ENCODE data around the gene GNAZ.

GNAZ gene

DNA sequence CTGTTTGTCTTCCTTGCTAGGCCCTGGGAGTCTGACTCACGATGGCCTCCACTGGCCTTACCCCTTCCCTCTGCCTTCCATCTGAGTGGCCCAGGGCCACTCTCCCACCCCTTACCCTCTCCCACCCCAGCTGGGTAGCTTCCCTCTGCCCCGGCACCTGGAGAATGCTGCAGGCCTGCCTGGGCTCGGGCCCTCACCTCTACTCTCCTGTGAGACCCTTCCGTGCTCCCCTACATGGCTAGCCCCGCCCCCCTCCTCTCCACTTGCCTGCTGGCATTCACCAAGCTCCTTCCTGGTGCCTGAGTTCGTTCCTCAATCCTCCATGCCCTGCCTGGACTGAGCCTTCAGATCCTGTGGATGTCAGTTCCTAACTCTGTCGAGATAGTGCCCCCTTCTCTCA, 83.7 kb downstream of the GNAZ start:
- Histone ChIP-seq H3K36me3 (ENCODE audit: control insufficient read depth, insufficient read depth, low read length, severe bottlenecking) (no peaks in the 10 kb centered on the region), H3K4me3 (ENCODE audit: low read length) (no peak overlapping the region), H3K9me3 (ENCODE audit: control insufficient read depth, low read length) (no peaks in the 10 kb centered on the region), H3K4me1 (ENCODE audit: control insufficient read depth, insufficient read depth, low read length) (no peaks in the 10 kb centered on the region), H3K9ac (ENCODE audit: low read length) (no peak overlapping the region), H3K27me3 (replicated peaks; ENCODE audit: control insufficient read depth, insufficient read depth, low read length) (no peaks in the 10 kb centered on the region)
- DNase-seq (ENCODE audit: low read depth) = no peak

DNA sequence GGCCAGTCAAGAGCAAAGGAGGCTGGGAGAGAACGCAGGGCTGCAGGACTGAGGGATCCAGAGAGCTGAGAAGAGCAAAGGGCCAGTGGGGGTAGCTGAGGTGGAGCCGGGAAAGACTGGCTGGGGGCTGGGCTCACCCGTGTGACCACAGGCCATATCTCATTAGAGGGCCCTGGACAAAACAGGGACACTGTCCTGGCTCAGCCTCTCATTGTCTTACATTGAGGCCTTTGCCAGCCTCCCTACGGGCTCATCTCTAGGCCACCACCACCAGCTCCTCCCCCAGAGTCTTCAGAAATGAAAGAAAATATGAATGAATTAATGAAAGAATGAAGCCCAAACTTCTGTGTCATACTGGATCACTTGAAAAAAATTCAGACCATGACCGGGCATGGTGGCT, 84.1 kb downstream of the GNAZ start:
- DNase-seq (ENCODE audit: low read depth) = no peak
- Histone ChIP-seq H3K4me3 (ENCODE audit: low read length) (no peak overlapping the region), H3K4me1 (ENCODE audit: control insufficient read depth, insufficient read depth, low read length) (no peaks in the 10 kb centered on the region), H3K9ac (ENCODE audit: low read length) (no peak overlapping the region), H3K9me3 (ENCODE audit: control insufficient read depth, low read length) (no peaks in the 10 kb centered on the region), H3K36me3 (ENCODE audit: control insufficient read depth, insufficient read depth, low read length, severe bottlenecking) (no peaks in the 10 kb centered on the region), H3K27me3 (replicated peaks; ENCODE audit: control insufficient read depth, insufficient read depth, low read length) (no peaks in the 10 kb centered on the region)

DNA sequence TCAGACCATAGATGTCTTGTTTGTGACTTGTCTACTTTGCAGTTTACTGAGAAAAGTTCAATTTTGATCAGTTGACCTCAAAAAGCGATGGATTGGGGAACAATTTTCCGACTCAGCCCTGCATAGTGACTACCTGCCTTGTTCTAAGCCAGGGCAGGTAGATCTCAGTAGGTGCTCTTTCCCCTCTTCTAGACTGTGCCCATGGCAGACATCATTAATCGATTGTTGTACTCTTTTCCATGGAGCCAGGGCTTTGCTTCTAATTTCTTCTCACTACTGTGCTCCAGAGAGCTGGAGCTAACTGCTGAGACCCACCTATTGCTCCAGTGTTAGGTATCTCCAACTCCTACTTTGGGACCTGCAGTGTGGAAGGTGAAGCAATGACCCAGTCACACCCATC, 84.8 kb downstream of the GNAZ start:
- Histone ChIP-seq H3K9ac (ENCODE audit: low read length) (no peak overlapping the region), H3K36me3 (ENCODE audit: control insufficient read depth, insufficient read depth, low read length, severe bottlenecking) (no peaks in the 10 kb centered on the region), H3K27me3 (replicated peaks; ENCODE audit: control insufficient read depth, insufficient read depth, low read length) (no peaks in the 10 kb centered on the region), H3K4me1 (ENCODE audit: control insufficient read depth, insufficient read depth, low read length) (no peaks in the 10 kb centered on the region), H3K4me3 (ENCODE audit: low read length) (no peak overlapping the region), H3K9me3 (ENCODE audit: control insufficient read depth, low read length) (no peaks in the 10 kb centered on the region)
- DNase-seq (ENCODE audit: low read depth) = no peak

DNA sequence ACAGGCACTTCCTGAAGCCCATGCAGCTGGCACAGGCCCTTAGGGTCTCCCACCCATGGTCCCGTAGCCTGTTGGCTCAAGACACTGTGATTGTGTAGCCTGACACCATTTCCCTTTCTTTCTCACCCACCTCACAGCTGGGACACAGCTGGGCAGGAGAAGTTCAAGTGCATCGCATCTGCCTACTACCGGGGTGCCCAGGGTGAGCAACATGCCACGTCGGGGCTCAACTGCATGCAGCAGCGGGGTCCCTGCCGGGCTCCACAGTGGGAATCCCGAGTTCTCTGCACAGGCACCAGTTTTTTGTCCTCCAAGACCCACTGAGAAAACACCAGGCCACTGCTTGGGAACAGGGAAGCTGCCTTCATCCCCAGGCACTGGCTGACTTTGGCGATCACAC, 85.5 kb downstream of the GNAZ start:
- no peak overlapping the region for H3K9ac ChIP-seq (ENCODE audit: low read length)
- DNase-seq (ENCODE audit: low read depth) = no peak
- no peaks in the 10 kb centered on the region for H3K27me3 ChIP-seq (replicated peaks; ENCODE audit: control insufficient read depth, insufficient read depth, low read length)
- no peak overlapping the region for H3K4me3 ChIP-seq (ENCODE audit: low read length)
- no peaks in the 10 kb centered on the region for H3K4me1 ChIP-seq (ENCODE audit: control insufficient read depth, insufficient read depth, low read length)
- no peaks in the 10 kb centered on the region for H3K36me3 ChIP-seq (ENCODE audit: control insufficient read depth, insufficient read depth, low read length, severe bottlenecking)
- H3K9me3 ChIP-seq (ENCODE audit: control insufficient read depth, low read length) = no peaks in the 10 kb centered on the region

DNA sequence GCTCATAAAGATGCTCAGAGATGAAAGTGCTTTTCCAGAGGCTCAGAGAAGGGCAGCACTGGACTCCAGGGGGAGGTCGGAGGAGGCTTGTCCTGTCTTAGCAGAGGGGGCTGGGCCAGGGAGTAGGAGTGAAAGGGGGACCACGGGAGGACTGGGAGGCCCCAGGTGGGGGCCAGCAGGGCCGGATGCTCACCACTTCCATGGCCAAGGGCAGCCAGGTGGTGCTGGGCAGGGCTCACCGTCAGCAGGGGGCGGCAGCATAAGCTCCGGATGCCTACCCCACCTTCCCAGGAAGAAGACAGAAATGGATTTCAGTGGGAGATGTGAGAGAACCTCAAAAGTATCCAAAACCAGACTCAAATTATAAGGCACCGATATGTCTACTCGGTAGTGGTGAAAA, 86.0 kb downstream of the GNAZ start:
- no peaks in the 10 kb centered on the region for H3K36me3 ChIP-seq (ENCODE audit: control insufficient read depth, insufficient read depth, low read length, severe bottlenecking)
- DNase-seq (ENCODE audit: low read depth) = no peak
- no peak overlapping the region for H3K9ac ChIP-seq (ENCODE audit: low read length)
- no peak overlapping the region for H3K4me3 ChIP-seq (ENCODE audit: low read length)
- H3K9me3 ChIP-seq (ENCODE audit: control insufficient read depth, low read length) = no peaks in the 10 kb centered on the region
- H3K4me1 ChIP-seq (ENCODE audit: control insufficient read depth, insufficient read depth, low read length) = no peaks in the 10 kb centered on the region
- no peaks in the 10 kb centered on the region for H3K27me3 ChIP-seq (replicated peaks; ENCODE audit: control insufficient read depth, insufficient read depth, low read length)

DNA sequence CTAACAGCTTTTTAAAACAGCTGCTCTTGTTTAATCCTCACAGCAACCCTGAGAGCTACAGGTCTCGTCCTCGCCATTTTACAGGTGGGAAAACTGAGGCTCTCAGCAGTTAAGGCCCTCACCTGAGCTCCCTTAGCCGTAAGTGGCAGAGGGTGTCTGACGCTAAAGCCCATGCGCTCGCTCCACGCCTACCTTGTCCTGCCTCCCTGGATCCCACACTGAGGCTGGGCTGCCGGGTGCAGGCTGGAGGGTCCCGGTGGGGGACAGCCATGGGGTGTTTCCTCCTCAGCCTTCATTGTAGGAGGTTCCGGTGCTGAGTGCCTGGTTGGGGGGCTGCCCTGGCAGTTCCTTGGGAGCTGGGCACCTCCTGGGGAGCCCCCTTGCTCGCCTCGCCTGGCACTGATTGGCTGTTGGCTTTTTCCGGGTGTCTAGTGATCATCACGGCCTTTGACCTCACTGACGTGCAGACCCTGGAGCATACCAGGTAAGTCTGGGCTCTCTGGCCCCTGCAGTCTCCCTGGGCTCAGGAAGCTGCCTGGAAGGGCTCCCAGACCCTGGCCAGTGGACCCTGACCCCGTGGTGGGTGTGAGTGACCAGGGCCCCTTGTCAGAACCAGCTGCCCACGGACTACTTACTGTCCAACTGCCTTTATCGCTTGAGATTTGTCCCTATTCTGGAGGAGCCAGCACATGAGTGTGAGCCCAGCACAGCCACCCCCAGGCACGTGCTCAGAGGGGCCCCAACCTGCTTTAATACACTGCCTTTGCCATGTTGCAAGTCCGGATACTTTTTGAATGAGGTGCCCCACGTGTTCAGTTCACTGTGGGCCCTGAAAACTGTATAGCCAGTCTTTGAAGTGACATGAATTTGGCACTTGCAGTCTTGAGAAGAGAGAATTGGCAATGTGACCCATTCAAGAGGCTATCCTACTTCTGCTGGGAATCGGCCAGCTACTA, 87.5 kb downstream of the GNAZ start:
- H3K9me3 ChIP-seq (ENCODE audit: control insufficient read depth, low read length) = no peaks in the 10 kb centered on the region
- no peak overlapping the region for H3K9ac ChIP-seq (ENCODE audit: low read length)
- H3K4me3 ChIP-seq (ENCODE audit: low read length) = no peak overlapping the region
- no peaks in the 10 kb centered on the region for H3K36me3 ChIP-seq (ENCODE audit: control insufficient read depth, insufficient read depth, low read length, severe bottlenecking)
- H3K27me3 ChIP-seq (replicated peaks; ENCODE audit: control insufficient read depth, insufficient read depth, low read length) = no peaks in the 10 kb centered on the region
- no peaks in the 10 kb centered on the region for H3K4me1 ChIP-seq (ENCODE audit: control insufficient read depth, insufficient read depth, low read length)
- no peak for DNase-seq (ENCODE audit: low read depth)

DNA sequence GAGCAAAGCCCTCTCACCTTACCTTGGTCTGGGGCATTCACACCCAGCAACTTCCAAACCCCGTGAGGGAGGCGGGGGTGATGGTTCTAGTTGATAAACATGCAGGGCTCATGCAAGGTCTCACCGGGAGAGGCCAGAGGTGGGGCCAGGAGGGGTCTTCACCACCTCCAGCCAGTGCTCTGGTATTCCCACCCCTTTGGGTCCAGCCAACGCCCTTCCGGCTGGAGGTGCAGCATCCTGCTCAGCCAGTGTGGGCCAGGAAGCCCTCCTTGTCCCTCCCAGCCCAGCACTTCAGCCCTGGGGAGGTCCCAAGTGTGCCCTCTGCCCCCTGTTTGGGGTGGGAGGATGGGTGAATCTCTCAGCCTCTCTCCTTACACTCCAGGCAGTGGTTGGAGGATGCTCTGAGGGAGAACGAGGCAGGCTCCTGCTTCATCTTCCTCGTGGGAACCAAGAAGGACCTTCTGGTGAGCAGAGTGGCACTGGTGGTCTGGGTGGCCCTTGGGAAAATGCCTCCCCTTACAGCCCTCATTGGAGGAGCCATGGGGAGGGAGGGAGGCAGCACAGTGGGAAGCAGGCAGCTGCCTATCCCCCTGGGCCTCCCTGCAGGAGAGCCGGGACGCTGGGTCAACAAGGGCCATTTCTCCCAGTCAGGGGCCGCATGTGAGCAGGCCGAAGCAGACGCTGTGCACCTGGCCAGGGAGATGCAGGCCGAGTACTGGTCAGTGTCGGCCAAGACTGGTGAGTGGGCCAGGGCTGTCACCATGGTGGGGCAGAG, 88.4 kb downstream of the GNAZ start:
- no peak overlapping the region for H3K4me3 ChIP-seq (ENCODE audit: low read length)
- H3K4me1 ChIP-seq (ENCODE audit: control insufficient read depth, insufficient read depth, low read length) = no peaks in the 10 kb centered on the region
- H3K9ac ChIP-seq (ENCODE audit: low read length) = no peak overlapping the region
- H3K27me3 ChIP-seq (replicated peaks; ENCODE audit: control insufficient read depth, insufficient read depth, low read length) = no peaks in the 10 kb centered on the region
- no peaks in the 10 kb centered on the region for H3K36me3 ChIP-seq (ENCODE audit: control insufficient read depth, insufficient read depth, low read length, severe bottlenecking)
- DNase-seq (ENCODE audit: low read depth) = no peak
- H3K9me3 ChIP-seq (ENCODE audit: control insufficient read depth, low read length) = no peaks in the 10 kb centered on the region

DNA sequence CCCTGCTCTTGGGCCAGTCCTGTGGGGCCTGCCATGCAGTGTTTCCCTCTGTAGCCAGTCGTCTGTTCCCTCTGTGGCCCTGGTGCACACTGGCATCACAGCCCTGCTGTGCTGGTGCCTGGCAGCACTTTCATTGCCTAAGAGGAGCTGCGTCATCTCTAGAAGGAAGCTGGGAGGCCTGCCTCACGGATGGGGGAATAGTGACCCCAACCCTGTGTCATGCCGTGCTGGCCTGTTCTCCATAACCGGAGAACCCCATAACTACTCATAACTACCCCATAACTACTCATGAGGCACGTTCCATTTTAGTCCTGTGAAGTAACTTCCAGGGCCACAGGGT, 88.9 kb downstream of the GNAZ start:
- no peaks in the 10 kb centered on the region for H3K27me3 ChIP-seq (replicated peaks; ENCODE audit: control insufficient read depth, insufficient read depth, low read length)
- no peaks in the 10 kb centered on the region for H3K36me3 ChIP-seq (ENCODE audit: control insufficient read depth, insufficient read depth, low read length, severe bottlenecking)
- no peaks in the 10 kb centered on the region for H3K9me3 ChIP-seq (ENCODE audit: control insufficient read depth, low read length)
- no peak for DNase-seq (ENCODE audit: low read depth)
- no peak overlapping the region for H3K4me3 ChIP-seq (ENCODE audit: low read length)
- no peak overlapping the region for H3K9ac ChIP-seq (ENCODE audit: low read length)
- peaks cover 4% of the 10 kb centered on the region for H3K4me1 ChIP-seq (ENCODE audit: control insufficient read depth, insufficient read depth, low read length)

DNA sequence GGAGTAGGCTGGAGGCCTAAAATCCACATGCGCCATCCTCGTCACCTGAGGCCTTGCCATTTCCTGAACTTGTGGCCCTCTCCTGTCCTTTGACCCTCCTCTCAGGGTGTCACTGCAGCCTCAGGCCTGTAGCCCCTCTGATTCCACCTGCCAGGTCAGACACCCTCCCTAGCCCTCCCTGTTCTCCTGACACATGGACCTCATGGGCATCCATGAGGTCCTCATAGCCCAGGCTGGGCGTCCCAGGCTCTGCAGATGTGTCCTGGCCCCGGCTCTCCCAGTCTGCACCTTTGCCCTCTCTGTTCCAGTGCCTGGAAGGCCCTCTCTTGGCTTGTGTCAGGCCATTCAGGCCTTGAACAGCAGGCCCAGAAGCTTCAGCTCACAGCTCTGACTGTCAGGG, 90.7 kb downstream of the GNAZ start:
- H3K9me3 ChIP-seq (ENCODE audit: control insufficient read depth, low read length) = no peaks in the 10 kb centered on the region
- DNase-seq (ENCODE audit: low read depth) = no peak
- H3K27me3 ChIP-seq (replicated peaks; ENCODE audit: control insufficient read depth, insufficient read depth, low read length) = peaks cover 4% of the 10 kb centered on the region
- H3K4me3 ChIP-seq (ENCODE audit: low read length) = no peak overlapping the region
- H3K9ac ChIP-seq (ENCODE audit: low read length) = no peak overlapping the region
- H3K36me3 ChIP-seq (ENCODE audit: control insufficient read depth, insufficient read depth, low read length, severe bottlenecking) = no peaks in the 10 kb centered on the region
- H3K4me1 ChIP-seq (ENCODE audit: control insufficient read depth, insufficient read depth, low read length) = peaks cover 4% of the 10 kb centered on the region

DNA sequence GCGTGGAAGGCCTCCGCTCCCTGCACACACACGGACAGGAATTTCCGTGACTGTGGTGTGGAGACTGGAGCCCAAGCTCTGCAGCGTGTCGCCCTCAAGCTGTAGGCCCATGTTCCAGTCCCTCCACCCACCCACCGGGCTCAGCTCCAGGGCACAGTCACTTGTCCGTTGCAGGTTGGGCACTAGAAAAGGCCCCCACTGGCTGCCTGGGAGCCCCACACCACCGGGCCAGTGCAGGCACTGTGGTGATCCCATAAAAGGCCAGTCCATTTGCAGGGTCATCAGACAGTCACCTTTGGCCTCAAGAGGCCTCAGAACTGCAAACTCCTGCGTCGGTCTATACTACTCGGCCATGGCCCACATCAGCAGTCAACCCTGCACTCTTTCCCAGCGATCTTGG, 91.3 kb downstream of the GNAZ start:
- Histone ChIP-seq H3K4me1 (ENCODE audit: control insufficient read depth, insufficient read depth, low read length) (peaks cover 4% of the 10 kb centered on the region), H3K9ac (ENCODE audit: low read length) (no peak overlapping the region), H3K4me3 (ENCODE audit: low read length) (no peak overlapping the region), H3K27me3 (replicated peaks; ENCODE audit: control insufficient read depth, insufficient read depth, low read length) (peaks cover 9% of the 10 kb centered on the region), H3K36me3 (ENCODE audit: control insufficient read depth, insufficient read depth, low read length, severe bottlenecking) (no peaks in the 10 kb centered on the region), H3K9me3 (ENCODE audit: control insufficient read depth, low read length) (no peaks in the 10 kb centered on the region)
- DNase-seq (ENCODE audit: low read depth) = no peak

DNA sequence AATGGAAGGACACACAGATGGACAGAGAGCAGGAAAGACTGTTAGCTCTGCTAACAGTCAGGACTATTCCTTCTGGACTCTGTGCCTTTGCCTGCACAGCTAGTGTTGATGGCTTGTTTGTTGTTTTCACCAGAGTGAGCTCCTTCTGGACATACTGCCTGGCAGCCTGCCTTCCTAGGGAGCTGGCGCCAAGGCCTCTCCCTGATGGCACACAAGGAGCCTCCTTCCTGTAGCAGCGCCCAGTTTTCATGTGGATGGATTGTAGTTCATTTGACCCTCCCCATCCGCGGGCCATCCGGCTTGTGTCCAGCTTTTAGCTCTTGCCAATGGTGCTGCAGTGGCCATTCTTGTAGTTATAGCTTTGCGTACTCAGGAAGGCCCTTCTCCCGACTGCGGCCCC, 93.3 kb downstream of the GNAZ start:
- H3K36me3 ChIP-seq (ENCODE audit: control insufficient read depth, insufficient read depth, low read length, severe bottlenecking) = no peaks in the 10 kb centered on the region
- no peak for DNase-seq (ENCODE audit: low read depth)
- no peak overlapping the region for H3K9ac ChIP-seq (ENCODE audit: low read length)
- H3K4me1 ChIP-seq (ENCODE audit: control insufficient read depth, insufficient read depth, low read length) = peaks cover 4% of the 10 kb centered on the region
- H3K9me3 ChIP-seq (ENCODE audit: control insufficient read depth, low read length) = no peaks in the 10 kb centered on the region
- H3K4me3 ChIP-seq (ENCODE audit: low read length) = no peak overlapping the region
- H3K27me3 ChIP-seq (replicated peaks; ENCODE audit: control insufficient read depth, insufficient read depth, low read length) = peaks cover 20% of the 10 kb centered on the region

Data from adipocyte (in vitro differentiated cells).